Endothelial cell of hepatic sinusoid (primary cell): ENCODE results near the gene ZNF423.

Experiments
- in situ Hi-C: cut with HindIII; loops from 2 replicates; pipeline ENCODE4 v1.10.0; 2017; ENCODE audit warnings: low sequenced_read_pairs

The ZNF423 gene

GRCh38 chr16:49793244-49793643 is 62.7 kb downstream of the ZNF423 start:
- in situ Hi-C loops, result no loop called here

- in situ Hi-C loops, result loop anchor here (5.0 kb wide), 1 partner anchor 67 kb away; no protein-coding TSS in a partner anchor
Observed at GRCh38 chr16:49789616-49790015, 66.3 kb downstream of the ZNF423 start.

- in situ Hi-C loops, result loop anchor here (5.0 kb wide), 1 partner anchor 67 kb away; no protein-coding TSS in a partner anchor
Observed at GRCh38 chr16:49788986-49789385, 66.9 kb downstream of the ZNF423 start.

- in situ Hi-C loops, result loop anchor here (5.0 kb wide), 1 partner anchor 66 kb away; no protein-coding TSS in a partner anchor
Observed at GRCh38 chr16:49788572-49788971, 67.3 kb downstream of the ZNF423 start.

GRCh38 chr16:49786926-49787557 is 68.9 kb downstream of the ZNF423 start:
- in situ Hi-C loops, result loop anchor here (5.0 kb wide), 1 partner anchor 65 kb away; no protein-coding TSS in a partner anchor

GRCh38 chr16:49785970-49786369 is 69.9 kb downstream of the ZNF423 start:
- in situ Hi-C loops, result loop anchor here (5.0 kb wide), 1 partner anchor 64 kb away; no protein-coding TSS in a partner anchor

GRCh38 chr16:49782405-49782804 is 73.5 kb downstream of the ZNF423 start:
- in situ Hi-C loops, result no loop called here

GRCh38 chr16:49781401-49781800 is 74.5 kb downstream of the ZNF423 start:
- in situ Hi-C loops, result no loop called here

- in situ Hi-C loops, result no loop called here
Observed at GRCh38 chr16:49780433-49780832, 75.5 kb downstream of the ZNF423 start.

GRCh38 chr16:49779979-49780378 is 75.9 kb downstream of the ZNF423 start:
- in situ Hi-C loops, result loop anchor here (5.0 kb wide), 1 partner anchor 52 kb away; no protein-coding TSS in a partner anchor

- in situ Hi-C loops, result loop anchor here (5.0 kb wide), 1 partner anchor 54 kb away; no protein-coding TSS in a partner anchor
Observed at GRCh38 chr16:49778202-49778930, 77.5 kb downstream of the ZNF423 start.

- in situ Hi-C loops, result loop anchor here (5.0 kb wide), 1 partner anchor 56 kb away; no protein-coding TSS in a partner anchor
Observed at GRCh38 chr16:49776734-49777133, 79.2 kb downstream of the ZNF423 start.

GRCh38 chr16:49776085-49776595 is 79.8 kb downstream of the ZNF423 start:
- in situ Hi-C loops, result loop anchor here (5.0 kb wide), 1 partner anchor 56 kb away; no protein-coding TSS in a partner anchor

- in situ Hi-C loops, result loop anchor here (5.0 kb wide), 1 partner anchor 57 kb away; no protein-coding TSS in a partner anchor
Observed at GRCh38 chr16:49775581-49775980, 80.3 kb downstream of the ZNF423 start.

GRCh38 chr16:49775018-49775417 is 80.9 kb downstream of the ZNF423 start:
- in situ Hi-C loops, result loop anchor here (5.0 kb wide), 1 partner anchor 57 kb away; no protein-coding TSS in a partner anchor

GRCh38 chr16:49773534-49774475 is 82.1 kb downstream of the ZNF423 start:
- in situ Hi-C loops, result no loop called here

GRCh38 chr16:49767998-49768397 is 87.9 kb downstream of the ZNF423 start:
- in situ Hi-C loops, result no loop called here

GRCh38 chr16:49767414-49767813 is 88.5 kb downstream of the ZNF423 start:
- in situ Hi-C loops, result no loop called here

GRCh38 chr16:49766225-49766624 is 89.7 kb downstream of the ZNF423 start:
- in situ Hi-C loops, result no loop called here

GRCh38 chr16:49763826-49764225 is 92.1 kb downstream of the ZNF423 start:
- in situ Hi-C loops, result no loop called here
